ENCODE data around the gene CYP46A1.

DNA sequence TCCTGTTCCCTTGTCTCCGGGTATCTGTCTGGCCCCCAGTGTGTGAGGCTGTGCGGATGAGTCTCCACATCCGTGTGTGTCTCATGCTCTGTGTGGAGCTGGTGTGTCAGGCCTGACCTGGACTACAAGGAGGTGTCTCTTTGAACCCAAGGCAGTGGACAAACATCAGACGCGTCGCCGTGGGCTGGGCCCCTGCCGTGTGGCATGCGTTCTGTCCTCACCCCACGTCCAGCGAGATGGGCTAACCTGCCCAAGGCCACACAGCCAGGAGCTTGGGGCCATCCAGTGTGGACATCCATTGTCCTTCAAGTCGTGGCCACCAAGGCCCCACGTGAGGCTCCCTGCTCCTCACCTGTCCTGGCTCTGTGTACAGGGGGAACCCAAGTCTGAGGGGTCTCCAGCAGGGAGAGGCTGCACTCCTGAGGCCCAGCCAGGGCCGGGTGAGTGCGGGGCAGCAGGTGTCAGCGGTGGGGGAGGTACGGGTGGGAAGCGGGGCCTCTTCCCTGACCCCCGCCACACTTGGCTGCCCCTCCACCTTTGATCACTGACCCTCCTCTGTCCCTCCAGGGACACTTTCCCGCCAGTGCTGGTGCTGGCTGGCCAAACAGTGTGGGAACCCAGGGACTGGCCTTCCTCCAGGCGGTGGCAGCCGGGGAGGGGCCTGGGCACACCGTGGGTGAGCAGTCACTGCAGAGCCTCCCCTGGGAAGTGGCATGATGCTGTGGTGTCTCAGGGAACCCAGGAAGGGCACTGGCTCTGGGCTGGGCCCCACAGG, 48.5 kb downstream of the CYP46A1 start:
- TF ChIP-seq CTCF (conservative IDR thresholded peaks at IDR 0.05 in 1 of 2, IDR thresholded peaks at IDR 0.05 in 1 of 2; ENCODE audit: extremely low read depth in 1 of 2, insufficient read depth in 1 of 2, low read depth in 1 of 2, low read length in 2 of 2) (no peak), EZH2 (IDR thresholded peaks at IDR 0.05; ENCODE audit: borderline replicate concordance, low read length) (no peak)

All from mammary epithelial cell (primary cell).